GM11168 (cell line): ENCODE results near the gene HERC2.
"Not testable (repeated sequence)": the region's sequence is repeated elsewhere in the genome, so short reads cannot be mapped to it uniquely, and the experiment has no call there.

ENCODE experiments used
- in situ Hi-C: fragments of 300-500 bp; cut with MboI; formaldehyde crosslinking; loops from one replicate; pipeline ENCODE4 v1.12.0; 2022; ENCODE audit warnings: low sequenced_read_pairs; ENCODE audit not compliant: unreplicated experiment

Gene HERC2

GRCh38 chr15:28133281-28133680, 188.7 kb downstream of the HERC2 start:
- in situ Hi-C loops: no loop called here

DNA sequence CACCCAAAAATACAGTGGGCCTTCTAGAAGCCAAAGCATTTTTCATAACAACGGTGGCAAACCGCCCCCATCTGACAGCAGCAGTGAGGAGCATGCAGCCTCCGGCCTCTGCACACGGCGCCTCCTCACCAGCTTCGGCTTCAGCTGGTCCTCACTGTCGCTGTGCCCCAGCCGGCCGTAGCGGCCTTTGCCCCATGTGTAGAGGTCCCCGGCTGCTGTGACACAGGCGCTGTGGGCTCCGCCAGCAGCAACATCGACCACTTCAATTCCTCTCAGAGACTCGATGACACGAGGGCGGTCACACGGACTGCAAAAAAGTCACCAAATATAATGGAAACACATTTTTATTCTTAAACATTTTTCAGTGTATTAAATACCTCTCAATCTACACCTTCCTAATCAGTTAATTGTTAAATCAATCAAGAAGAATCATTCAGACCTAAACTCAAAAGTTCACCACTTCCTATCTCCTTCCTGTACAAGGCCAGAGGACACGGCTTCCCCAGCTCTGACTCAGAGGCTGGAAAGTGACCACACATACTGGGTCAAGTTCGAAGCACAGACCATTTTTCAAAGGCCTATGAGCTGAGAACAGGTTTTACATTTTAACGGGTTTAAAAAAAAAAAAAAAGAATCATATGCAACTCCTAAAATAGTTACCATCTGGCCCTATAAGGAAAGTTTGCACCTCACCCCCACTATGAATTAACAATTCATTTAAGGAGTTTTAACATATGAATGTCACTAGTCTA, 189.3 kb downstream of the HERC2 start:
- in situ Hi-C loops: no loop called here

- in situ Hi-C loops: no loop called here
Observed at GRCh38 chr15:28131946-28132345, 190.0 kb downstream of the HERC2 start.

DNA sequence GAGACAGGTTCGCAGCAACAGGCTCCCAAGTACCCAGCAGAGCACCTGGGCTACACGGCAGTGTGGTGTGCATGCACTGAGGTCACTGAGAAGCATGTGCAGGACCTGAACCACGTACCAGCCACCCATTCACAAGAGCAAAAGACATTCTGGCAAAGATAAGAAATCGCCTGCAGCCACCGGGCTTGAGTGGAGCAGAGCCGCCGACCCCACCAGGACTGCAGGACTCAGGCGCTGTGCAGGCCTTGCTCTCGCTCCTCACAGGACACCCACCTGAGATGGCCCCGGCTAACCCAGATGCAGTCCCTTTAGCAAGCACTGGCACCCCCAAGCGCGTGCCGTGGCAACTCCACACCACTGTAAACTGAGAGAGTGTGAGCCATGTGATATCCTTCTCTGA, 190.6 kb downstream of the HERC2 start:
- in situ Hi-C loops: no loop called here

DNA sequence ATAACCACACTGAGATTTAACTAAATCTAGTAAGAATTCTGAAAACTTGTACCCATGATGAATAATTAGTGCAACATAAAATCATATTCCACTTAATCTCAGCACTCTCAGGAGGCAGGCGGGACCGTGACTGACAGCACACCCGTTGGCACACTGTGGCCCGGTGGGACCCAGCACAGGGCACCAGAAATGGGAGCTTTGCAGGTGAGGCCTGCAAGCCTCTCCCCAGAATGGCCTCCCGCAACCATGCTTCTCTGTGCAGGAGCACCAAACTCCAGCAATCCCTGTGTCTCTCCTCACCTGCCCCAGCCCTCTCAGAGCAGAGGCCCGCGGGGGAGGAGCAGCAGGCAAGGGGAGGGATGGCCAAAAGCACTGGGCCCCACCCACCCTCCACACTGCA, 191.3 kb downstream of the HERC2 start:
- in situ Hi-C loops: no loop called here

- in situ Hi-C loops: no loop called here
Observed at GRCh38 chr15:28129231-28129848, 192.6 kb downstream of the HERC2 start.

DNA sequence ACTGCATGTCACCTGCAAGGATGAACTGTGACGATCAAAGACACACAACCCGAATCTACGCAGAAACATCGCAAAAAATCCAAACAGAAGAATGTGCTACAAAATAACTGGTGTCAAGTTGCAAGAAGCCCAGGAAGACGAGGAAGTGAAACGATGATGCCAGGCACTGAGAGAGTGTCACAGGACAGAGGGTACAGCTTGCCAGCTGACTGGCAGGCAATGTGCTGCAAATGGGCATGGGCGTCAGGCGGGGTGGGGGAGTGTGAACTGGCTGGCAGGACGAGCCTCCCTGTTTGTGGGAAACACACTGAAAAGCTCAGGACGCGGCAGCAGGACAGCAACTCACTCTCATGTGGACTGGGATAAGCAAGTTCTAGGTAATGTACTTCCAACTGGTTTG, 193.9 kb downstream of the HERC2 start:
- in situ Hi-C loops: no loop called here

- in situ Hi-C loops: no loop called here
Observed at GRCh38 chr15:28127036-28127435, 194.9 kb downstream of the HERC2 start.

- in situ Hi-C loops: no loop called here
Observed at GRCh38 chr15:28125673-28126651, 196.0 kb downstream of the HERC2 start.

DNA sequence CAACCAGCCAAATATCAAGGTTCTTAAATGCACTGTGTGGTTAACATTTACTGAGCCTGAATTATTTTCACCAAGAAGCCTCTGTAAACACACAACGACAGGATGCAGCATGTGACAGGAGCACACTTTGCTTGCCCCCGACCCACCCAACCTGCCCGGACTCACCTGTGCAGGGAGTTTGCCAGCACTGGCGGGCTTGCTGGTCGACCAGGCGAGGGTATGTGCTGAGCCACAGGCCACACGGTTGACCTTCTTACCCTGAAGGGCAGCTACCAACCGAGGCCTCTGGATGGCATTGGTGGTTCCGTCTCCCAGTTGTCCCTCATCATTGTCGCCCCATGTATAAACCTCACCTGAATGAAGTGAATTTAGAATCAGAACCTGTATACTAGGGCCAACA, 197.1 kb downstream of the HERC2 start:
- in situ Hi-C loops: no loop called here

- in situ Hi-C loops: no loop called here
Observed at GRCh38 chr15:28123408-28124023, 198.5 kb downstream of the HERC2 start.

GRCh38 chr15:28122038-28122949, 199.7 kb downstream of the HERC2 start:
- in situ Hi-C loops: no loop called here

DNA sequence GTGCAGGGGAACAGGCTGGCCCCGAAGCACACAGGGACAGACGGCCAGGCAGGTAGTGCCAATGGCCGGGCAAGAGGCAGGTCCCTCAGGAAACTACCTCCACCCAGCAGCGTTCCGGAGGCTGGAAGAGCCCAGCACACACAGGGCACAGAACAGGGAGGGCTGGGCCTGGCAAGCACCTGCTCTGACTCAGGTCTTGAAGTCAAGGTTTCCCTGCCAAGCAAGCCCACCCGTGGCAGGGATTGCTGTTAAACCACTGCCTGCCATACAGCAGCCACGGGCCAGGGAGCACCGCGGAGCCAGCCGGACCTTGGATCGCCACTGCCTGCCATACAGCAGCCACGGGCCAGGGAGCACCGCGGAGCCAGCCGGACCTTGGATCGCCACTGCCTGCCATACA, 200.4 kb downstream of the HERC2 start:
- in situ Hi-C loops: not testable (repeated sequence)

- in situ Hi-C loops: no loop called here
Observed at GRCh38 chr15:28120359-28120640, 201.7 kb downstream of the HERC2 start.

DNA sequence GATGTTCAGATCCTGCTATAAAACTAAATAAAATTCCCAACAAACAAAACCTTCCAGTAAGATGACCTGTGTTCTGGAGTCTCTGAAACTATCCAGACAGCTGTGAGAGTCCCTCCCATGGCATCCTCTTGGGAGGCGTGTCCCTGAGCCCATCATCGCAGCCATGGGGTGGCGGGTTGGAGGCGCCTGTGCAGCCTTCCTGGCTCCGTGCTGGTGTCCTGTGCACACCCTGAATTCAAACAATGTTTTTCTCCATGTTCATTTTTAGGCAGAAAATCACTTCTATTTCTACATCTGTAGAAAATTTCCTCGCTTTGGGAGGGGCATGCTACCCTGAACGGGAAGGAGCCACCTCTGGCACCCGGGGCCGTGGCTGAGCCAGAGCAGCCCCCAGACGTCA, 203.4 kb downstream of the HERC2 start:
- in situ Hi-C loops: no loop called here

DNA sequence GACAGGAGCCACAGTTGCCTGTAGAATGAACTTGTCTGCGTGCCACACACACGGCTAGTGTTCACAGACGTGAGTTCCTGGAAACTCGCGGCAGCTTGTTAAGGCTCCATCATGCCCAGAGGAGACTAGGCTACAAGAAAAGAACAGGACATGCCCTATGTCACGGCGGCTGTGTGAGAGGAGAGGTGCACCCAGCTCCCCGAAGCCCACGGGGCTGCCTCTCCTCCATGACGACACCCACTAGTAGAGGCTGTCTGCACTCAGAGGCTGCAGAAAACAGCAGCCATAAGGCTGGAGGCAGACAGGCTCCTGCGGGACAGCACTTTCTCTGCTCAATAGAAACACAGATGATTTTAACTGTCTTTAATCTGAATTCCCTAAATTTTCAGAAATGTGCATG, 203.9 kb downstream of the HERC2 start:
- in situ Hi-C loops: no loop called here

GRCh38 chr15:28117432-28117990, 204.5 kb downstream of the HERC2 start:
- in situ Hi-C loops: no loop called here

DNA sequence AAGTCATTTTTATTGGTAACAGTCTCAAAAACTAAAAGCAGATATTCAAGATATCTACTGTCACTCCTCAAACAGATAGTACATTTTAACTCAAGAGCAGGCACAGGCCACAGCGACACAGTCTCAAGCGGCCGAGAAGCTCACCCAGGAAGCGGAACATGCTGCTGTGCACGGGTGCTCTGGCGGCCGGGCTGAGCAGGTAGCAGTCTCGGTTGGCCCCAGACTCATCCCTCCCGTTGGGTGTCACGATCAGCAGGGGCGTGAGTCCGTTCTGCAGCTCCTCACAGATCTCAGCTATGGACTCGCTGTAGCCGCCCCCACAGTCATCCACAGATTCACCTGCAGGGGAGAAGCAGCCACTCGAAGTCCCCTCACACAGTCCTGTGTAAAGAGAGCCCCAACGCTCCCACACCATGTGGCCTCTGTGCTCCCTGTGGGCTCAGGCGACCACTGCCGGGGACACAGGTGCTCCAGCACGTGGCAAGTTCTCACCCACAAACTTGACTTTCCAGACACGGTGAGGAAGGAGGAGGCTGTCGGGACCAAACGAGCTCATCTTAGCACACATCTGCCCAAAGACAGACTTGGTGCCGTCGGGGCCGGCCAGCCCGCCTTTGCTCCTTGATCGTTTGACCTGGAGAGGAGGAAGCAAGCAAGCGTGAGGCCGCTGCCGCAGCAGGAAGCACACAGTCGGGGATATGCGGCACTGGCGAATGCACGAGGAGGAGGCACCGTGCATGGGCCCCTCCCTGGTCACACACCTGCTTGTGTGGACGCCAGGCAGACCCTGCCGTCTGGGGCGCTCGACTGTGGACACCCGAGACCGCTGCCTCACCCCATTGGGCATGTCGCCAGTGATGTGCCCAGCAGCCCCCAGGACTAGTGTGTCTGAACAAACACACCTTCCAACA, 205.2 kb downstream of the HERC2 start:
- in situ Hi-C loops: no loop called here
